ENCODE data around the gene SCN2B.

The SCN2B gene, protein sequence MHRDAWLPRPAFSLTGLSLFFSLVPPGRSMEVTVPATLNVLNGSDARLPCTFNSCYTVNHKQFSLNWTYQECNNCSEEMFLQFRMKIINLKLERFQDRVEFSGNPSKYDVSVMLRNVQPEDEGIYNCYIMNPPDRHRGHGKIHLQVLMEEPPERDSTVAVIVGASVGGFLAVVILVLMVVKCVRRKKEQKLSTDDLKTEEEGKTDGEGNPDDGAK

GRCh38 chr11:118175993-118176777 is at the start of gene SCN2B:
Gene SCN2B (minus strand): TSS chr11:118176639. CDS start chr11:118176431, 208 bp downstream.
- no peak for TF ChIP-seq POLR2A (IDR thresholded peaks at IDR 0.05; ENCODE audit: low read length)
- no peak for TF ChIP-seq GATA1 (IDR thresholded peaks at IDR 0.05; ENCODE audit: low read depth, low read length)
- DNase-seq: no peak

DNA sequence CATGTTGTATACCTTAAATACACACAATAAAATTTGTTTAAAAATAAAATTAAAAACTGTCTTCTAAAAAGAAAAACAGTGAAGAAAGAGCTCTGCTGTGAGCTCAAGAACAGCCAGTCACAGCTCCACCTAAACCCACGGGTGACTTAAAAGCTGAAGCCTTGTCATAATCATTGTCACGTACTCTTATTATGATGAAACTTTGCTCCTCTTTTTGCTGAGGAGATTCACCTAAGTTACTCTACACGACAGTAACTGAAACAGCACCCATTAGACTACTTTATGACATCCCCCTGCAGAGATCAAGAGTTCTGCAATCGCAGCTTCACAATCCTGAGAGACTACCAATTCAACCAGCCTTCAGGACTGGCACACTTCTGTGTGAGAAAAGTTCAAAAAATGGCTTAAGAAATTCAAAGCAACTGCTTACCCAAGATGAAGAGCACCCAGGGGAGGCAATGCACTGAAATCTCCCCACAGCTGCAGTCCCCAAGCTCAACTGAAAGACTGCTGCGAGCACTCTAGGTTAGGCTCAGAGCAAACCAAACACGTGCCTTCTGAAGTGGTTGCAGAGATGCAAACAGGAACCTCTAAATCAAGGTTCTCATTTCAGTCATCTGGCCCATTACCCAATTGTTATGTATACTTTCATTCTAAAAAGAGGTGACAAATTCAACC is 48.2 kb upstream of the SCN2B start, which contains the start of gene JAML:
JAML (minus strand) TSS at position 501 of the 678 bp plus-strand sequence. CDS start 10,145 bp downstream, outside the sequence.
- no peak for DNase-seq

GRCh38 chr11:118223992-118224391 is 47.6 kb upstream of the SCN2B start:
- DNase-seq: no peak
- TF ChIP-seq POLR2A (IDR thresholded peaks at IDR 0.05; ENCODE audit: low read length): no peak
- TF ChIP-seq GATA1 (IDR thresholded peaks at IDR 0.05; ENCODE audit: low read depth, low read length): no peak

More for the DNA sequence above, 48.2 kb upstream of the SCN2B start, which contains the start of gene JAML:
- TF ChIP-seq POLR2A (IDR thresholded peaks at IDR 0.05; ENCODE audit: low read length) (no peak), GATA1 (IDR thresholded peaks at IDR 0.05; ENCODE audit: low read depth, low read length) (no peak)

DNA sequence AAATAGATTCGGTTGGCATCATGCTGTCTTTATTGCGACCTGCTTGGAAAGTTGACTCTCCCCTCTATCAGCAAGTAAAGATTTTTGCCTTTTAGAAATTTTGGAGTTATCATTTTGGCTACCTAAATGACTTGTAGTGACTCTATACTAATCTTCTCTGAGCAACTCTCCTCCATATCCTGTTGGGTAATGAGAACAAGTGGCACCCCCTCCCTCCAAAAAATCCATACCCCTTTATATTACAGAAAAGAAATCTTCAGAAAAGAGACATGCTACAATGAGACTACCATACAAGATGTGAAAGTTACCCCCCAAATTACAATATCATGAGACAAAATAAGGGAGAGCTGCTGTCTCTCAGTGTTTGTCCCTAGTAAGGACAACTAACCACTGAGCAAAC is 47.1 kb upstream of the SCN2B start:
- TF ChIP-seq GATA1 (IDR thresholded peaks at IDR 0.05; ENCODE audit: low read depth, low read length) (no peak), POLR2A (IDR thresholded peaks at IDR 0.05; ENCODE audit: low read length) (no peak)
- no peak for DNase-seq

DNA sequence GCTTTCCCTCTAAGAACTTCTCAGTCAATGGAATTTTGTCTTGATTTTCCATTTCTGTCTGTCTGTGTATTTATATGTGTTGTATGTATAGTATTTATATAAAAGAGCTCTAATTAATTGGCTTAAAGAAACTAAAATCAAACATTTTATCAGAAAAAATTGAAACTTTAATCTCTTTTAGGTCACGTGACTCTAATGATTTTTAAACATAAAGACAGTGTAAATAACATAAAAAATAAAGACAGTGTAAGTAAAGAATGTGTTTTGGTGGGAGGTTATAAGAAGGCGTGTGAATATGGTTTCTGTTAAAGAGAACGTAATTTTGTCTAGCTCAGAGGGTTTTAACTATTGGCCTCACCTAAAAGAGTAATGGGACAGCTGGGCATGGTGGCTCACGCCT is 46.0 kb upstream of the SCN2B start:
- no peak for TF ChIP-seq POLR2A (IDR thresholded peaks at IDR 0.05; ENCODE audit: low read length)
- no peak for TF ChIP-seq GATA1 (IDR thresholded peaks at IDR 0.05; ENCODE audit: low read depth, low read length)

DNA sequence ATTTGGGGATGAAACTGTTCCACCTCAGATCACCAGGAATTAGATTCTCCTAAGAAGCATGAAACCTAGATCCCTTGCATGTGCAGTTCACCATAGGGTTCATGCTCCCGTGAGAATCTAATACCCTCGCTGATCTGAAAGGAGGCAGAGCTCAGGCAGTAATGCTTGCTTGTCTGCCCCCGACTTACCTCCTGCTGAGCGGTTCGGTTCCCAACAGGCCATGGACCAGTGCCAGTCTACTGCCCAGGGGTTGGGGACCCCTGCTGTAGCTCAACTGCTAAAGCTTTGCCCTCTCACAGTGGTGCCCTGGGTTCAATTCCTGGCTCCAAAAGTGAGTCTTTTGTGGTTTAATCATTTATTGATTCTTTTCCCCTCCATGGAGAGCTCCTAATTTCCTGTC is 45.0 kb upstream of the SCN2B start:
- TF ChIP-seq GATA1 (IDR thresholded peaks at IDR 0.05; ENCODE audit: low read depth, low read length): no peak
- DNase-seq: no peak

More for the DNA sequence above, 46.0 kb upstream of the SCN2B start:
- no peak for DNase-seq

DNA sequence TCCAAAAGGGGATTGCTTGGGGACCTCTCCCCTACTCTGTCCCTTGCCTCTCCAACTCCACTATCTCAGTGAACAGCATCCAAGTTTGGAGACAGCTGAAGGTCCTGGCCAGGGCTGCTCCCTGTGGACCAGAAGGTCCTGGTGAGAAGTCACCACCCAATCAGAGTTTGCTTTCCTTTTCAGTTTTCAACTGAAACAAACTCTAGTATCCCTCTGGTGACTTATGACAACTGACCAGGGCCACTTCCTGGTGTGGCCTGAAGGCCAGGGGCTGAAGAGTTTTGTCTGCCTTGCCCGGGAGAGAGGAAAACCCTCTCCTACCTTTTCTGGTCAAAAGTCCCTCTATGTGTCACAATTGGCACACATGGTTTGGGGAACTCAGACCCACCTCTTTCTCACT is 43.3 kb upstream of the SCN2B start:
- TF ChIP-seq POLR2A (IDR thresholded peaks at IDR 0.05; ENCODE audit: low read length): no peak
- TF ChIP-seq GATA1 (IDR thresholded peaks at IDR 0.05; ENCODE audit: low read depth, low read length): no peak
- no peak for DNase-seq

DNA sequence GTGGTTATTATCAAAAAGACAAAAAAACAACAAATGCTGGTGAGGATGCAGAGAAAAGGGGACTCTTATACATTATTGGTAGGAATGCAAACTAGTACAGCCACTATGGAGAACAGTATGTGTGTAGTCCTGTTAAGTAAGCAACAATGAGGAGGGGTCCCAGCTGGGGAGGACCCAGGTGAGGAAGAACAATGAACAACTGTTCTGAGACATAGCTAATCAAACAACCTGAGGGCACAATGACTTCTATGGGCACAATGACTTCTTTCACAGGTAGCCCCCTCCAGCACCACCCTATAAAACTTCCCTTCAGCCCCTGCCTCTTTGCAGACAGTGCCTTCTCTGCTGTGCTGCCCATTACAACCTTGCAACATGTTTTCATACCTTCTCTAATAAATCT is 42.8 kb upstream of the SCN2B start:
- DNase-seq: no peak
- no peak for TF ChIP-seq POLR2A (IDR thresholded peaks at IDR 0.05; ENCODE audit: low read length)
- no peak for TF ChIP-seq GATA1 (IDR thresholded peaks at IDR 0.05; ENCODE audit: low read depth, low read length)

- TF ChIP-seq POLR2A (IDR thresholded peaks at IDR 0.05; ENCODE audit: low read length) (no peak), GATA1 (IDR thresholded peaks at IDR 0.05; ENCODE audit: low read depth, low read length) (no peak)
- no peak for DNase-seq
Observed at GRCh38 chr11:118217575-118217974, 41.1 kb upstream of the SCN2B start.

DNA sequence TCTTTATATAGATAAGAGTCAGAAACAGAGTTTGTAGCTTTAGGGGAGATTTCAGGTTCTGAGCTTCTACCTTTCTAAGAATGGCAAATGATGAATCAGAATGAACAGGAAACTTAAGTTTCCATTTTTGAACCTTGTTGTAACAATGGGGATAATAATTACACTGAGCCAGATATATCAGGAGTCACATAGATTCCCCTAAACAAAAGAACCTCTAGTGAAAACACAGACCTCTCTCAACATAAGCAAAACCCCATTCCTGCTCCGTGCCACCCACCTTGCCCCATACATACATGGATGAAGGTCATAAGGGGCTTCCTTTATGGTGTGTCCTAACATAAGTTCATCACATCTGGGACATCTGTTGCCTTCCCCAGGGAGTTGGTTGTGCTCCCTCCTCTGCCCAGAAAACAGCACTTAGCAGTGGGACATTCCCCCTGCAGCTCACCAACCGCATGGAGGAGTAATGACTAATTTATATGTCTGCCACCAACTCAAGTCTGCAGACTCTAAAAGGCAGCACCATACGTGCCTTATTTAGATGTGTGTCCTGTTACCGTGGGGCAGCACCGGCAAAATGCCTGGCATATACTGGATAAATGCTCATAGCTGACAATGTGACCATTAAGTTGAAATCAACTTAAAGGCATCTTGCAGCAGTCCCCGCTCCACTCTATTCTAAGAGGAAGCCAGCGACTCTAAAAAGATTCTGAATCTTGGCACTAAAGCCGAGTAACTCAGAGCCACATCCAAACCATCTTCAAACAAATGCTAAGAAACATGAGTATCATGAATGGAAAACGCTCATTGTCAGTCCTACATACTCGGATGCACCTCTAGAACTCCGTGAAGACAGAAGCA is 40.4 kb upstream of the SCN2B start:
- TF ChIP-seq GATA1 (IDR thresholded peaks at IDR 0.05; ENCODE audit: low read depth, low read length): no peak
- no peak for TF ChIP-seq POLR2A (IDR thresholded peaks at IDR 0.05; ENCODE audit: low read length)
- no peak for DNase-seq

DNA sequence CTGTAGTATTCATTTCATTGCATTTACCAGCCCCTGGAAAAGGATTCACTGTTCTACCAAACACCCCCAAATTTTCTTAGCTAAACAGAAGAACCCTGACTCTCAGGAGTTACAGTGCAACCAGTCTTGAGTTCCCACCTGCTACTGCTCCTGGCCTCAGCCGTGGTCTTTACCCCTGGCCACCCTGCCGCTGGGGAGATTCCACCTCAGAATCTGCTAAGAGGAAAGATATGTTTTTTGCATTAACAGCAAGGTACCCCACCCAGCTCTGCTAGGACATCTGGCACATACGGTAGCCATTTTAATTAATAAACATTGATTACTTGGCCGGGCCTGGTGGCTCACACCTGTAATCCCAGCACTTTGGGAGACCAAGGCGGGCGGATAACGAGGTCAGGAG is 39.3 kb upstream of the SCN2B start:
- TF ChIP-seq POLR2A (IDR thresholded peaks at IDR 0.05; ENCODE audit: low read length) (no peak), GATA1 (IDR thresholded peaks at IDR 0.05; ENCODE audit: low read depth, low read length) (no peak)
- DNase-seq: no peak

DNA sequence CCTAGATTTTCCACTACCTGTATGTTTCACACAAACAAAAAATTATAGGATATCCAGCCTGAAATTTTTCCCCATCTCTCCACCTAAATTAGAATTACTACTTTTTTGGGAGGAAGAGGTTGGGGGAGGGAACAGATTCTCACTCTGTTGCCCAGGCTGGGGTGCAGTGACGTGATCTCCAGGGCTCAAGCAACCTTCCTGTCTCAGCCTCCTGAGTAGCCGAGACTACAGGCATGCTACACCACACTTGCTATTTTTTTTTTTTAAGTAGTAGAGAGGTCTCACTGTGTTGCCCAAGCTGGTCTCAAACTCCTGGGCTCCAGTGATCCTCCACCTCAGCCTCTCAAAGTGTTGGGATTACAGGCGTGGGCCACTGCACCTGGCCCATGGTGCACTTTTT is 38.8 kb upstream of the SCN2B start:
- DNase-seq: no peak
- TF ChIP-seq POLR2A (IDR thresholded peaks at IDR 0.05; ENCODE audit: low read length): no peak

DNA sequence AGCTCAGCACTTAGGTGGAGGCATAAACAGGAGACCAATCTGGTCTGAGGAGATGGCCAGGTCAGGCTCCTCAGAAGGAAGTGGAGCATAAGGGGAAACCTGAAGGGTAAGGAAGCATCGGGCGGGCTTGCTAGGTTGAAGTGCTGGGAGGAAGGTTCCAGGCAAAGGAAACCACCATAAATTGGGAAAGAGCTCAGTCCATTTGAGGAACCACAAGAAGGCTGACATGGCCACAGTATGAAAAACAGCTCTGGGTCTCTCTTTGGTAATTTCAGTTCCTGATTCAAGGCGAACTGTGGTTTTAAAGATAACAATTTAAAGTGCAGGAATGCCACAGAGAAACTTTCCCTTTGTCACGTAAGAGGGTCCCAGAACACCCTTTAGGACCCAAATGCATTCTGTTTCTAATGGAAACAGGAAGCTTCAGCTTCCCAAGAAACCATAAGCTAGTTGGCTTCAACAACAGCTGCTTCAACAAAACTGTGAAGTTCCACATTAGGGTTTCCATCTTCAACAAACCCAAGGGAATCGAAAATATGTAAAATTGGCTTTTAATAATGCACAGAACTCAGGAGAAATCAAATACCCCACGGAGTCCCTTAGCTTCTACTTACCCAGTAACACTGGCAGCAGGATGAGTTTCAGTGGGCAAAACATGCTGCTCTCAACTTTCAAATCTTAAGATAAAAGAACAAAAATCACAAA is 37.9 kb upstream of the SCN2B start:
- TF ChIP-seq GATA1 (IDR thresholded peaks at IDR 0.05; ENCODE audit: low read depth, low read length) (no peak), POLR2A (IDR thresholded peaks at IDR 0.05; ENCODE audit: low read length) (no peak)
- DNase-seq: no peak
